Karpas-422 (cell line): ENCODE results near the gene OSBPL1A. TPM values are rescaled to one million over a fixed set of nuclear protein-coding genes. Genes with fewer than 3 reads are reported as not detected.

ENCODE experiments used
- DNase-seq: peaks from one replicate; pipeline ENCODE4 v3.0.0-alpha.2; 2015
- H2AFZ ChIP-seq: fragments of 200-600 bp; sonication (generic); 2 replicates; pipeline ENCODE4 v1.6.1; 2014; ENCODE audit warnings: antibody characterized with exemption, low read length, mixed read lengths
- H3K27ac ChIP-seq: fragments of 200-600 bp; sonication (generic); 2 replicates; pipeline ENCODE4 v1.5.1; 2014; ENCODE audit warnings: mild to moderate bottlenecking, low read length, moderate library complexity
- H3K27me3 ChIP-seq: fragments of 200-600 bp; sonication (generic); 2 replicates; pipeline ENCODE4 v1.6.1; 2014; ENCODE audit warnings: low read length, mixed read lengths
- H3K36me3 ChIP-seq: fragments of 200-600 bp; sonication (generic); 2 replicates; pipeline ENCODE4 v1.6.1; 2014; ENCODE audit warnings: low read length, mixed read lengths; ENCODE audit not compliant: insufficient read depth
- H3K4me1 ChIP-seq: fragments of 200-600 bp; sonication (generic); 2 replicates; pipeline ENCODE4 v1.6.1; 2014; ENCODE audit warnings: mild to moderate bottlenecking, low read length, mixed read lengths
- H3K4me2 ChIP-seq: fragments of 200-600 bp; sonication (generic); 2 replicates; pipeline ENCODE4 v1.6.1; 2014; ENCODE audit warnings: low read length, low read depth, mild to moderate bottlenecking; ENCODE audit not compliant: poor library complexity, severe bottlenecking
- H3K4me3 ChIP-seq: fragments of 200-600 bp; sonication (generic); 2 replicates; pipeline ENCODE4 v1.5.1; 2014; ENCODE audit warnings: mild to moderate bottlenecking, antibody characterized with exemption, low read length, mixed read lengths
- H3K79me2 ChIP-seq: fragments of 200-600 bp; sonication (generic); 2 replicates; pipeline ENCODE4 v1.6.1; 2014; ENCODE audit warnings: mild to moderate bottlenecking, low read length, mixed read lengths
- H3K9ac ChIP-seq: fragments of 200-600 bp; sonication (generic); 2 replicates; pipeline ENCODE4 v1.6.0; 2014; ENCODE audit warnings: low read length
- H3K9me2 ChIP-seq: fragments of 200-600 bp; sonication (generic), shearing (Covaris generic); replicated peaks from 2 replicates; pipeline ENCODE4 v1.6.0; 2014; ENCODE audit warnings: mild to moderate bottlenecking, low read length, moderate library complexity; ENCODE audit not compliant: insufficient read depth
- H3K9me3 ChIP-seq: fragments of 300-700, 200-600 bp; sonication (generic); 2 replicates; pipeline ENCODE4 v1.6.1; 2014; ENCODE audit warnings: low read length, mixed read lengths
- H4K20me1 ChIP-seq: fragments of 200-600 bp; sonication (generic); 2 replicates; pipeline ENCODE4 v1.6.1; 2014; ENCODE audit warnings: mild to moderate bottlenecking, antibody characterized with exemption, low read length, low read depth; ENCODE audit not compliant: insufficient read depth
- total RNA-seq: library from RNA; depleted of rRNA; stranded (reverse); fragments of >200 nt; shearing (Covaris generic); gene quantifications from 2 replicates; pipeline ENCODE4 v1.2.3, GENCODE V29; 2014; ENCODE audit warnings: low replicate concordance

OSBPL1A gene
- total RNA-seq, 1 experiment from 2014 or later: not detected

GRCh38 chr18:24199372-24199962, 198.2 kb downstream of the OSBPL1A start:
- no peaks in the 10 kb centered on the region for H3K4me1 ChIP-seq

GRCh38 chr18:24198461-24198860, 199.2 kb downstream of the OSBPL1A start:
- no peak overlapping the region for H3K27ac ChIP-seq
- no peaks in the 10 kb centered on the region for H4K20me1 ChIP-seq
- no peaks in the 10 kb centered on the region for H3K9me3 ChIP-seq
- H2AFZ ChIP-seq: no peak overlapping the region
- H3K36me3 ChIP-seq: no peaks in the 10 kb centered on the region
- H3K4me1 ChIP-seq: no peaks in the 10 kb centered on the region
- H3K4me2 ChIP-seq: no peak overlapping the region
- no peaks in the 10 kb centered on the region for H3K27me3 ChIP-seq
- no peak overlapping the region for H3K4me3 ChIP-seq
- no peaks in the 10 kb centered on the region for H3K9me2 ChIP-seq
- no peaks in the 10 kb centered on the region for H3K79me2 ChIP-seq
- DNase-seq: no peak
- H3K9ac ChIP-seq: no peak overlapping the region

More at GRCh38 chr18:24199372-24199962, 198.2 kb downstream of the OSBPL1A start:
- H3K4me2 ChIP-seq: no peak overlapping the region
- DNase-seq: no peak
- no peak overlapping the region for H3K9ac ChIP-seq
- no peaks in the 10 kb centered on the region for H3K79me2 ChIP-seq
- no peaks in the 10 kb centered on the region for H4K20me1 ChIP-seq
- no peaks in the 10 kb centered on the region for H3K9me2 ChIP-seq
- no peak overlapping the region for H3K4me3 ChIP-seq
- no peaks in the 10 kb centered on the region for H3K27me3 ChIP-seq
- H3K27ac ChIP-seq: no peak overlapping the region
- H3K9me3 ChIP-seq: no peaks in the 10 kb centered on the region
- no peak overlapping the region for H2AFZ ChIP-seq
- H3K36me3 ChIP-seq: no peaks in the 10 kb centered on the region

- H3K27ac ChIP-seq: no peak overlapping the region
- no peaks in the 10 kb centered on the region for H3K4me1 ChIP-seq
- no peaks in the 10 kb centered on the region for H4K20me1 ChIP-seq
- H3K36me3 ChIP-seq: no peaks in the 10 kb centered on the region
- H3K79me2 ChIP-seq: no peaks in the 10 kb centered on the region
- no peak overlapping the region for H3K4me3 ChIP-seq
- DNase-seq: no peak
- H2AFZ ChIP-seq: no peak overlapping the region
- H3K27me3 ChIP-seq: no peaks in the 10 kb centered on the region
- no peaks in the 10 kb centered on the region for H3K9me3 ChIP-seq
- H3K9me2 ChIP-seq: no peaks in the 10 kb centered on the region
- no peak overlapping the region for H3K4me2 ChIP-seq
- H3K9ac ChIP-seq: no peak overlapping the region
Observed at GRCh38 chr18:24197412-24197811, 200.2 kb downstream of the OSBPL1A start.

GRCh38 chr18:24196764-24197163, 200.9 kb downstream of the OSBPL1A start:
- H3K9me3 ChIP-seq: no peaks in the 10 kb centered on the region
- no peak overlapping the region for H3K4me3 ChIP-seq
- H3K4me1 ChIP-seq: no peaks in the 10 kb centered on the region
- no peaks in the 10 kb centered on the region for H3K36me3 ChIP-seq
- no peaks in the 10 kb centered on the region for H3K9me2 ChIP-seq
- H3K27ac ChIP-seq: no peak overlapping the region
- no peak for DNase-seq
- no peak overlapping the region for H3K4me2 ChIP-seq
- no peak overlapping the region for H2AFZ ChIP-seq
- H3K27me3 ChIP-seq: no peaks in the 10 kb centered on the region
- H3K9ac ChIP-seq: no peak overlapping the region
- H3K79me2 ChIP-seq: no peaks in the 10 kb centered on the region
- H4K20me1 ChIP-seq: no peaks in the 10 kb centered on the region

- H3K36me3 ChIP-seq: no peaks in the 10 kb centered on the region
Observed at GRCh38 chr18:24195296-24196053, 202.1 kb downstream of the OSBPL1A start.

GRCh38 chr18:24190590-24190989, 207.0 kb downstream of the OSBPL1A start:
- H3K27ac ChIP-seq: no peak overlapping the region
- no peak overlapping the region for H2AFZ ChIP-seq

More at GRCh38 chr18:24195296-24196053, 202.1 kb downstream of the OSBPL1A start:
- Histone ChIP-seq H3K4me3 (no peak overlapping the region), H3K79me2 (no peaks in the 10 kb centered on the region), H2AFZ (no peak overlapping the region), H4K20me1 (no peaks in the 10 kb centered on the region), H3K4me2 (no peak overlapping the region), H3K4me1 (no peaks in the 10 kb centered on the region), H3K27me3 (no peaks in the 10 kb centered on the region), H3K9ac (no peak overlapping the region), H3K27ac (no peak overlapping the region), H3K9me3 (no peaks in the 10 kb centered on the region), H3K9me2 (no peaks in the 10 kb centered on the region)
- no peak for DNase-seq

GRCh38 chr18:24189664-24190346, 207.8 kb downstream of the OSBPL1A start:
- Histone ChIP-seq H4K20me1 (no peaks in the 10 kb centered on the region), H3K9me3 (no peaks in the 10 kb centered on the region), H3K9me2 (no peaks in the 10 kb centered on the region), H3K27me3 (no peaks in the 10 kb centered on the region), H3K79me2 (no peaks in the 10 kb centered on the region), H3K36me3 (no peaks in the 10 kb centered on the region), H3K9ac (no peak overlapping the region), H3K4me2 (no peak overlapping the region), H3K27ac (no peak overlapping the region), H3K4me1 (no peaks in the 10 kb centered on the region), H3K4me3 (no peak overlapping the region), H2AFZ (no peak overlapping the region)
- no peak for DNase-seq

More at GRCh38 chr18:24190590-24190989, 207.0 kb downstream of the OSBPL1A start:
- Histone ChIP-seq H3K9me2 (no peaks in the 10 kb centered on the region), H3K4me1 (no peaks in the 10 kb centered on the region), H3K9ac (no peak overlapping the region), H3K9me3 (no peaks in the 10 kb centered on the region), H3K4me2 (no peak overlapping the region), H3K36me3 (no peaks in the 10 kb centered on the region), H3K4me3 (no peak overlapping the region), H3K79me2 (no peaks in the 10 kb centered on the region), H3K27me3 (no peaks in the 10 kb centered on the region), H4K20me1 (no peaks in the 10 kb centered on the region)
- DNase-seq: no peak

- no peak overlapping the region for H3K4me2 ChIP-seq
- no peak overlapping the region for H2AFZ ChIP-seq
Observed at GRCh38 chr18:24189007-24189528, 208.6 kb downstream of the OSBPL1A start.

More at GRCh38 chr18:24189007-24189528, 208.6 kb downstream of the OSBPL1A start:
- Histone ChIP-seq H4K20me1 (no peaks in the 10 kb centered on the region), H3K9me2 (no peaks in the 10 kb centered on the region), H3K27me3 (no peaks in the 10 kb centered on the region), H3K9ac (no peak overlapping the region), H3K9me3 (no peaks in the 10 kb centered on the region), H3K4me1 (no peaks in the 10 kb centered on the region), H3K36me3 (no peaks in the 10 kb centered on the region), H3K79me2 (no peaks in the 10 kb centered on the region), H3K4me3 (no peak overlapping the region), H3K27ac (no peak overlapping the region)
- DNase-seq: no peak
